ENCODE measurements around the gene OR2J2.
"Not testable (repeated sequence)": the region's sequence is repeated elsewhere in the genome, so short reads cannot be mapped to it uniquely, and the experiment has no call there.

OR2J2 gene

GRCh38 chr6:29211488-29211887 is 40.8 kb downstream of the OR2J2 start:
- no peak for DNase-seq
- in situ Hi-C loops (cut with HindIII; ENCODE audit: low pct_ligation_motif_present, low pct_unique_long_range_greater_than_20kb, low sequenced_read_pairs): no loop called here

GRCh38 chr6:29216528-29216927 is 45.8 kb downstream of the OR2J2 start:
- in situ Hi-C loops (cut with HindIII; ENCODE audit: low pct_ligation_motif_present, low pct_unique_long_range_greater_than_20kb, low sequenced_read_pairs): no loop called here
- no peak for DNase-seq

GRCh38 chr6:29217242-29217641 is 46.5 kb downstream of the OR2J2 start:
- in situ Hi-C loops (cut with HindIII; ENCODE audit: low pct_ligation_motif_present, low pct_unique_long_range_greater_than_20kb, low sequenced_read_pairs); DNase-seq: not testable (repeated sequence)

GRCh38 chr6:29218056-29218455 is 47.3 kb downstream of the OR2J2 start:
- in situ Hi-C loops (cut with HindIII; ENCODE audit: low pct_ligation_motif_present, low pct_unique_long_range_greater_than_20kb, low sequenced_read_pairs); DNase-seq: not testable (repeated sequence)
